GM19351 (cell line): ENCODE results near the gene ABO.
"Not testable (repeated sequence)": the region's sequence is repeated elsewhere in the genome, so short reads cannot be mapped to it uniquely, and the experiment has no call there.

Experiments
- ATAC-seq: cut with Tn5 transposase; IDR thresholded peaks from one replicate; pipeline ENCODE4 v1.9.1; 2021; ENCODE audit warnings: mild to moderate bottlenecking, moderate library complexity; ENCODE audit not compliant: unreplicated experiment

The ABO gene

DNA sequence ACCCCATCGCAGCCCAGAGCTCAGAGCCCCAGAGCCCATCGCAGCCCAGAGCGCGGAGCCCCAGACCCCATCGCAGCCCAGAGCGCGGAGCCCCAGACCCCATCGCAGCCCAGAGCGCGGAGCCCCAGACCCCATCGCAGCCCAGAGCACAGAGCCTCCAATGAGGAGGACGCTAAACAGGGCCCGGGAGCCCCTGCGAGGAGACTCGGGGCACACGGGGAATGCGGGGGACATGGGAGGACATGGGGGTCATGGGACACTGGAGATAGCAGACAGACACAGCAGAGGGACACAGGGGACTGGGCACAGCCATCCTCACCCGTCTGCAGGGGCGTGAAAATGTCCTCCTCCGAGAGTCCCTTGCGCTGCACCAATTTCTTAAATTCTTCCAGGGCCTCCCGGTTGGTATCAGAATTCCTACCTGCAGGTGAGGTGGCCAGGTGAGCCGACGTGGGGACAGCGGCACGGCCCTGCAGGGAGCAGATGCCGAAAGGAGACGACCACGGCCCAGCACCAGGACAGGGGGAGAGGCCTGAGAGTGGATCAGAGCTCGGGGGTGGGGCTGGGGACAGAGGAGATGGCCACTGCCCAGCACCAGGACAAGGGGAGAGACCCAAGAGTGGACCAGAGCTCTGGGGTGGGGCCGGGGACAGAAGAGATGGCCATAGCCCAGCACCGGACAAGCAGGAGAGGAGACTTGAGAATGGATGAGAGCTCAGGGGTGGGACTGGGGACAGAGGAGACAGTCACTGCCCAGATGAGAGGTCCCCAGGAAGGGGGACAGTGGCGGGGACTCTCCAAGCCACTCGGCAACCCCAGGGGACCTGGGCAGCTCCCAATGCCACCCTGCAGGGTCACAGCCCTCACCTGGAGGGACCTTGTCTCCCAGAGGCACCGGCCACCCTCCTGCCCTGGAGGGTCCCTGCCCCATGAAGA, 68.7 kb downstream of the ABO start:
- no peak for ATAC-seq

DNA sequence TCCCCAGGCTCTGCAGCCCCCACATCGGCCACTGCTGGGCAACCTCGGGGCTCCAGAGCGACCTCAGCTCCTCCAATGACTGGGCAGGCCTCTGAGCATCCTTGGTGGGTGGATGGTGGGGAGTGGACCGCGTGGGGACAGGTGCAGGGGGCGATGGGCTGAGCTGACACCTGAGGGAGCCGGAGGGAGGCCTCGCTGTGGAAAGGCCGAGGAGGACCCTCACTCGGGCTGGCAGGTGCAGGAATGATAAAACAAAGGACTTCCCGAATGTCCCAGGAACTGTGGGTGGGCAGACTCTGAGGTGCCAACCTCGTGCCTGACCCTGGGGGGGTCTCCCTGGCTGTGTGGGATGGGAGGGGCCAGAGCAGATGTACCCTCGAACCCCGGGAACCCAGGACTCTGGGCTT, 69.5 kb downstream of the ABO start:
- not testable (repeated sequence) for ATAC-seq
